GM19452 (cell line): ENCODE data around the gene NSG2.
"Not testable (repeated sequence)": the region's sequence is repeated elsewhere in the genome, so short reads cannot be mapped to it uniquely, and the experiment has no call there.

Experiments used
- ATAC-seq: cut with Tn5 transposase; IDR thresholded peaks from one replicate; pipeline ENCODE4 v1.9.1; 2021; ENCODE audit not compliant: unreplicated experiment

NSG2 gene

GRCh38 chr5:174098694-174099093 is 53.2 kb downstream of the NSG2 start:
- ATAC-seq: no peak

GRCh38 chr5:174100490-174100889 is 55.0 kb downstream of the NSG2 start:
- ATAC-seq: no peak

- ATAC-seq: no peak
These were observed 55.8 kb downstream of the NSG2 start for GRCh38 chr5:174101195-174101730.

- ATAC-seq: not testable (repeated sequence)
These were observed 57.1 kb downstream of the NSG2 start for GRCh38 chr5:174102574-174102973.

- ATAC-seq: no peak
These were observed 61.6 kb downstream of the NSG2 start for GRCh38 chr5:174106997-174107655.

- no peak for ATAC-seq
These were observed 63.2 kb downstream of the NSG2 start for GRCh38 chr5:174108745-174109144.

GRCh38 chr5:174109698-174110260 is 64.3 kb downstream of the NSG2 start:
- ATAC-seq: no peak

GRCh38 chr5:174110310-174110709 is 64.8 kb downstream of the NSG2 start:
- ATAC-seq: no peak

- ATAC-seq: no peak
These were observed 65.9 kb downstream of the NSG2 start for GRCh38 chr5:174111287-174111973.

GRCh38 chr5:174115226-174115625 is 69.7 kb downstream of the NSG2 start:
- no peak for ATAC-seq

GRCh38 chr5:174118823-174119467 is 73.4 kb downstream of the NSG2 start:
- ATAC-seq: no peak

- no peak for ATAC-seq
These were observed 74.0 kb downstream of the NSG2 start for GRCh38 chr5:174119468-174119881.

- ATAC-seq: no peak
These were observed 75.0 kb downstream of the NSG2 start for GRCh38 chr5:174120401-174121005.

GRCh38 chr5:174134545-174134944 is 89.0 kb downstream of the NSG2 start:
- ATAC-seq: no peak

- no peak for ATAC-seq
These were observed 94.1 kb downstream of the NSG2 start for GRCh38 chr5:174139623-174140022.

- no peak for ATAC-seq
These were observed 95.0 kb downstream of the NSG2 start for GRCh38 chr5:174140452-174141020.

GRCh38 chr5:174141398-174141797 is 95.9 kb downstream of the NSG2 start:
- no peak for ATAC-seq

- ATAC-seq: no peak
These were observed 99.6 kb downstream of the NSG2 start for GRCh38 chr5:174145091-174145490.

GRCh38 chr5:174145821-174146220 is 100.3 kb downstream of the NSG2 start:
- ATAC-seq: no peak

GRCh38 chr5:174146556-174146955 is 101.0 kb downstream of the NSG2 start:
- ATAC-seq: no peak

GRCh38 chr5:174147012-174147411 is 101.5 kb downstream of the NSG2 start:
- not testable (repeated sequence) for ATAC-seq
